K562 (cell line): ENCODE results near the gene SPATA3.

Experiments
- ARID1B ChIP-seq: fragments of 450-650 bp; IDR thresholded peaks from 2 replicates; pipeline ENCODE4 v1.6.1; 2016; ENCODE audit warnings: antibody characterized with exemption, mild to moderate bottlenecking, inconsistent platforms
- CTCF ChIP-seq, 3 experiments: IDR thresholded peaks in 2 of 3; conservative IDR thresholded peaks in 1 of 3; 2 replicates each; pipeline ENCODE4 v1.5.1; 2011 to 2012; ENCODE audit warnings: low read length in 3 of 3, mild to moderate bottlenecking in 3 of 3, control low read depth in 2 of 3, improper control_type of control experiment in 1 of 3, inconsistent platforms in 1 of 3, low read depth in 1 of 3, mixed read lengths in 1 of 3, moderate library complexity in 1 of 3; ENCODE audit not compliant: insufficient read depth in 2 of 3
- ELF4 ChIP-seq: fragments of 450-650 bp; formaldehyde crosslinking; IDR thresholded peaks from 2 replicates; pipeline ENCODE4 v1.4.0; 2022; ENCODE audit warnings: missing genetic modification characterization
- ETV1 ChIP-seq: fragments of 450-650 bp; conservative IDR thresholded peaks from 2 replicates; pipeline ENCODE4 v1.6.1; 2016; ENCODE audit warnings: missing genetic modification characterization, control low read depth, low read depth, missing compliant biosample characterization
- HNRNPUL1 ChIP-seq: fragments of 200-400 bp; formaldehyde crosslinking; IDR thresholded peaks from 2 replicates; pipeline ENCODE4 v1.6.1; 2017; ENCODE audit warnings: low read length
- KLF16 ChIP-seq: IDR thresholded peaks from 2 replicates; pipeline ENCODE4 v1.6.1; 2016; ENCODE audit warnings: antibody characterized with exemption
- MYC ChIP-seq, 2 experiments: fragments of 250-450 bp in 1 of 2; sonication (Bioruptor Pico) in 1 of 2; IDR thresholded peaks; 2 replicates each; pipeline versions ENCODE4 v1.5.1 to v1.6.1; 2012 to 2021; ENCODE audit warnings: low read depth in 2 of 2, borderline replicate concordance in 1 of 2, improper control_type of control experiment in 1 of 2, low read length in 1 of 2, mild to moderate bottlenecking in 1 of 2, moderate library complexity in 1 of 2
- PATZ1 ChIP-seq: fragments of 250-450 bp; sonication (Bioruptor Pico); IDR thresholded peaks from 2 replicates; pipeline ENCODE4 v1.5.0; 2020; ENCODE audit warnings: mild to moderate bottlenecking, borderline replicate concordance
- PTBP1 ChIP-seq: fragments of 200-400 bp; formaldehyde crosslinking; IDR thresholded peaks from 2 replicates; pipeline ENCODE4 v1.6.1; 2017; ENCODE audit warnings: low read depth, low read length
- RB1 ChIP-seq: fragments of 450-650 bp; IDR thresholded peaks from 2 replicates; pipeline ENCODE4 v1.6.1; 2017; ENCODE audit warnings: low read depth, mild to moderate bottlenecking
- ZFX ChIP-seq: sonication (generic); formaldehyde crosslinking; IDR thresholded peaks from 2 replicates; pipeline ENCODE4 v1.8.0; 2022; ENCODE audit warnings: mild to moderate bottlenecking, missing genetic modification reagents, moderate library complexity

GRCh38 chr2:230955163-230955737 lies 40.7 kb upstream of the SPATA3 start:
- TF ChIP-seq ELF4 (CRISPR knock-in tag): no peak
- TF ChIP-seq PTBP1: no peak
- no peak for TF ChIP-seq CTCF (IDR thresholded peaks at IDR 0.05 in 2 of 3, conservative IDR thresholded peaks at IDR 0.05 in 1 of 3; ENCODE audit: insufficient read depth in 2 of 3, low read depth in 1 of 3, low read length in 3 of 3)
- no peak for TF ChIP-seq MYC (IDR thresholded peaks at IDR 0.05; ENCODE audit: low read depth, low read length)
- no peak for TF ChIP-seq MYC (CRISPR knock-in tag; IDR thresholded peaks at IDR 0.05; ENCODE audit: borderline replicate concordance, low read depth)
- TF ChIP-seq HNRNPUL1: no peak
- no peak for TF ChIP-seq RB1
- no peak for TF ChIP-seq PATZ1 (CRISPR knock-in tag)
- no peak for TF ChIP-seq ARID1B
- TF ChIP-seq ZFX: no peak
- no peak for TF ChIP-seq KLF16
- TF ChIP-seq ETV1 (tag): no peak
